SK-N-MC (cell line): ENCODE data around the gene CEBPE.
"Not testable (repeated sequence)": the region's sequence is repeated elsewhere in the genome, so short reads cannot be mapped to it uniquely, and the experiment has no call there.

Experiments used
- DNase-seq: peaks from one replicate; pipeline ENCODE4 v3.0.0-alpha.2; 2011; ENCODE audit warnings: low read depth, low spot score
- H3K27ac ChIP-seq: fragments of 200-600 bp; sonication (generic); 2 replicates; pipeline ENCODE4 v1.5.1; 2016; ENCODE audit warnings: mixed run types
- H3K36me3 ChIP-seq: fragments of 200-600 bp; sonication (generic); 2 replicates; pipeline ENCODE4 v1.6.1; 2017; ENCODE audit warnings: antibody characterized with exemption, low read length, mixed read lengths; ENCODE audit not compliant: insufficient read depth
- H3K4me3 ChIP-seq: fragments of 200-600 bp; sonication (generic); 2 replicates; pipeline ENCODE4 v1.5.1; 2016
- H3K9ac ChIP-seq: fragments of 200-600 bp; sonication (generic); 2 replicates; pipeline ENCODE4 v1.8.0; 2017; ENCODE audit warnings: mixed run types, mixed read lengths; ENCODE audit not compliant: insufficient read length
- H3K9me3 ChIP-seq: fragments of 200-600 bp; sonication (generic); 2 replicates; pipeline ENCODE4 v1.6.1; 2017; ENCODE audit warnings: low read depth, mild to moderate bottlenecking, antibody characterized with exemption, low read length, moderate library complexity, mixed read lengths
- EZH2 ChIP-seq: fragments of 200-600 bp; sonication (generic); IDR thresholded peaks from one replicate; pipeline ENCODE4 v1.6.1; 2017; ENCODE audit warnings: antibody characterized with exemption
- FOXP2 ChIP-seq: optimal IDR thresholded peaks from 2 replicates; pipeline ENCODE3; 2011; ENCODE audit warnings: mild to moderate bottlenecking, moderate library complexity; ENCODE audit not compliant: insufficient read depth; ENCODE audit errors: extremely low read length, control extremely low read depth
- POLR2AphosphoS5 ChIP-seq: IDR thresholded peaks from 2 replicates; pipeline ENCODE4 v1.6.1; 2012; ENCODE audit warnings: mild to moderate bottlenecking, low read depth, low read length, borderline replicate concordance

Gene CEBPE

GRCh38 chr14:23113431-23114119 is 5.5 kb downstream of the CEBPE start:
- Histone ChIP-seq H3K36me3 (no peaks in the 10 kb centered on the region), H3K9me3 (no peaks in the 10 kb centered on the region), H3K27ac (no peak overlapping the region), H3K4me3 (no peak overlapping the region), H3K9ac (no peak overlapping the region)
- DNase-seq, result no peak
- no peak for TF ChIP-seq EZH2
- TF ChIP-seq FOXP2, result no peak
- TF ChIP-seq POLR2AphosphoS5, result no peak

DNA sequence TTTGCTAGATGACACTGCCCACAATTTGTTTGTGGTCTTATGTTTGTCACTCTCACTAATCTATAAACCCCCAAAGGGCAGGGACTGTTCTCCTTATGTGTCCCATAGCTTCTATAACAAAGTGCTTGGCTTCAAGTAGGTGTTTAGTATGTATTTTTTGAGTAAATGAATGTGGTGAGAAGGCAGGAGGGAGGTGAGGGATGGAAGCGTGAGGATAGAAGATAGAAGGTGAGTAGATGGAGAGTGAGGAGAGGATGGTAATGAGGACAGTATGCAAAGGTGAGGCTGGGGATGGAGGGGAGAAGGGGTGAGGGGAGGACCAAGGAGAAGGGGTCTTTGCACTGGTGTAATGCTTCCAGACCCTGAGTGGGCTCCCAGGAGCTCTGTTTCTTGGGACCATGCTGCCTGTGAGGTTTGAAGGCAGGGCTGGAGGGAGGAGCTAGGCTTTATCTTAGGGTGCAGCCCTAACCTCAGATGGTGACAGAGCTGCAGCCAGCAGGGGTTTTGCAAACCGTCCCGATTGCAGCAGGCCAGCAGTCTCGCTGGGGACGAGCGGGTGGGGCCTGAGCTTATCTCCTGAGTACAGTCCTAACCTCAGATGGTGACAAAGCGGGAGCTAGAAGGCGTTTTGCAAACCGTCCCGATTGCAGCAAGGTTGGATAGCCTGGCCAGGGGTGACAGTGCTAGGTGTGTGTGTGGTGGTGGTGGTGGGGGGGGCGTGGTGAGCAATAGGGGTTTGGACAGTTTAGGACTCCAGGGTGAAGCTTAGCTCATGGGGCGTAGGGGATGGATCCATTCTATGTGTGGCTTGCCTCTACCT is 6.5 kb downstream of the CEBPE start:
- Histone ChIP-seq H3K4me3 (no peak overlapping the region), H3K27ac (no peak overlapping the region)

GRCh38 chr14:23110579-23111365 is 8.3 kb downstream of the CEBPE start:
- TF ChIP-seq EZH2, result no peak
- TF ChIP-seq POLR2AphosphoS5, result no peak
- Histone ChIP-seq H3K9me3 (no peaks in the 10 kb centered on the region), H3K27ac (no peak overlapping the region), H3K36me3 (no peaks in the 10 kb centered on the region), H3K9ac (no peak overlapping the region), H3K4me3 (no peak overlapping the region)
- DNase-seq, result no peak

More for the DNA sequence above, 6.5 kb downstream of the CEBPE start:
- DNase-seq, result no peak
- no peaks in the 10 kb centered on the region for H3K36me3 ChIP-seq
- no peak overlapping the region for H3K9ac ChIP-seq
- no peaks in the 10 kb centered on the region for H3K9me3 ChIP-seq
- no peak for TF ChIP-seq FOXP2
- no peak for TF ChIP-seq POLR2AphosphoS5
- no peak for TF ChIP-seq EZH2

DNA sequence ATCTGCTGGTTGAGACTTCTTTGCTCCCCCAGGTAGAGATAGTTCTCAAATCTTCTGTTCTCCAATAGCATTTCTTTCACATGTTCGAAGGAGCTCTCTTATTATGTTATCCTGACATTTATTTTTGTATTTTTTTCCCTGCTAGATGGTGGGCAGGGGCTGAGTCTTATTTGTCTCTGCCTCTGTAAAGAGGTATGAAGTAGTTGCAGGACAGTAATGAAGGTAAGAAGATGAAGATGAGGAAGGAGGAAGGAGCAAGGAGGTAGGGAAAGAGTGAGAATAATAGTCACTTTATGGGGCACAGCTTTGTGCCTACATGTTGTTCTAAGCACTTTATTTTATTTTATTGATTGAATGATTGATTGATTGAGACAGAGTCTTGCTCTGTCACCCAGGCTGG is 9.3 kb downstream of the CEBPE start:
- H3K27ac ChIP-seq, result no peak overlapping the region
- H3K9me3 ChIP-seq, result no peaks in the 10 kb centered on the region
- no peaks in the 10 kb centered on the region for H3K36me3 ChIP-seq
- H3K4me3 ChIP-seq, result no peak overlapping the region
- H3K9ac ChIP-seq, result no peak overlapping the region
- no peak for TF ChIP-seq FOXP2
- no peak for TF ChIP-seq EZH2
- TF ChIP-seq POLR2AphosphoS5, result no peak
- no peak for DNase-seq

GRCh38 chr14:23108169-23108568 is 10.9 kb downstream of the CEBPE start:
- H3K4me3 ChIP-seq, H3K9me3 ChIP-seq, H3K27ac ChIP-seq, DNase-seq, H3K36me3 ChIP-seq, H3K9ac ChIP-seq: not testable (repeated sequence)

GRCh38 chr14:23107620-23108019 is 11.4 kb downstream of the CEBPE start:
- not testable (repeated sequence) for H3K27ac ChIP-seq, H3K9me3 ChIP-seq, H3K4me3 ChIP-seq, DNase-seq, H3K36me3 ChIP-seq, H3K9ac ChIP-seq

GRCh38 chr14:23106747-23107045 is 12.4 kb downstream of the CEBPE start:
- no peaks in the 10 kb centered on the region for H3K9me3 ChIP-seq

GRCh38 chr14:23105348-23105824 is 13.7 kb downstream of the CEBPE start:
- no peak overlapping the region for H3K9ac ChIP-seq
- no peak overlapping the region for H3K27ac ChIP-seq
- H3K36me3 ChIP-seq, result no peaks in the 10 kb centered on the region
- no peak overlapping the region for H3K4me3 ChIP-seq
- no peaks in the 10 kb centered on the region for H3K9me3 ChIP-seq
- DNase-seq, result no peak
- TF ChIP-seq FOXP2 (no peak), EZH2 (no peak)

More at GRCh38 chr14:23106747-23107045, 12.4 kb downstream of the CEBPE start:
- no peak overlapping the region for H3K4me3 ChIP-seq
- H3K27ac ChIP-seq, result no peak overlapping the region
- TF ChIP-seq POLR2AphosphoS5, result no peak
- TF ChIP-seq EZH2, result no peak
- no peak for TF ChIP-seq FOXP2
- no peak for DNase-seq
- H3K9ac ChIP-seq, result no peak overlapping the region
- H3K36me3 ChIP-seq, result no peaks in the 10 kb centered on the region
